GM19324 (cell line): ENCODE data around the gene SLC8A1.

Source experiments
- ATAC-seq: cut with Tn5 transposase; IDR thresholded peaks from one replicate; pipeline ENCODE4 v1.9.1; 2021; ENCODE audit warnings: mild to moderate bottlenecking, moderate library complexity; ENCODE audit not compliant: unreplicated experiment, low FRiP score

SLC8A1 gene

DNA sequence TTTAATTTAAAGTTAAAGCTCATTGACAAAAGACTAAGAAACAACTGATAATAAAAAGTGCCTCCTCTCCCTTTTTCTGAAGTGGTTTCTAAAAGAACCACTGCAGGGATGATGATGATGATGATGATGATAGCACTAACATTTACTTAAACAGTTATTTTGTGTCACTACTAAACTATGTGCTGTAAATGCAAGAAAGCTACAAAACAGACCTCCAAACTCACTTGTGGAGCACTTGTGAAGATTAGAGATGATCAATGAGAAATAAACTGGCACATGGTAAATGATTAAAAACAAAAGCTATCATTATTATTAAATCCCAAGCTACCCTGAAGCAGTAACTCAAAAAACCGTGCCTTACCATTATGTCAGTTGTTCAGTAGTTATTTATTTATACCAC, 88.7 kb downstream of the SLC8A1 start:
- ATAC-seq = no peak

DNA sequence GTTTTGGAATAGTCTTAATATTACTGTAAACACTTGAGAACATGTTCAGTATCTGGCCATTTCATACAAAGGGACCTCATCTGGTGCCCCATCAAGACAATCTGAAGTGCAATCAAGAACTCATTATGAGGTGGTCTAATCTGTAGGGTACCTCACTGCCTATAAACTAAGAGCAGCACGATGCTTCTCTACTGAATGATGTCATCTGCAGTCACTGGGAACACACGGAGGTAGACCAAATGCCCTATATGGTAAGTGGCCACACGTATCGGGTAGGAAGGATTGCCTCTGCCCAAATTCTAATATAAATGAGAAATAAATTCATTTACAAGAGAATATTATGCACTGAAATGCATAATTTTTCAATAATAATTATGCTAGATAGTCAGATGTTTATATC, 90.4 kb downstream of the SLC8A1 start:
- no peak for ATAC-seq

DNA sequence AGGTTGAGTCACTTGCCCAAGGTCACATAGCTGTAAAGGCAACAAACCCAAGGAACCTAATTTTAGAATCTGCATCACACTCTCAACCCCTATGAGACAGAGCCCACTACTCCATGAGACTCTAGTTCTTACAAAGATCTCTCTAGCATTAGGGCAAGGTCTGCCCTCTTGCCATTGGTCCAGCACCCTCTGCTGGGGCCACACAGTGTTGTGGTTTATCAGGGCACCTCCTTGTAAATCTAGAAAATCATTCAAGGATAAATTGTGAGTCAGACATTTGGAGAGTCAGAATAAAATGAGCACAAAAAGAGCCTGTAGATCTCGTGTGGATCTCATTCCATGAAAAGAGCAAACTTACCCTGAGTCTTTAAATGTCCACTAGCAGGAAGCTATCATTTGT, 91.2 kb downstream of the SLC8A1 start:
- ATAC-seq = no peak

DNA sequence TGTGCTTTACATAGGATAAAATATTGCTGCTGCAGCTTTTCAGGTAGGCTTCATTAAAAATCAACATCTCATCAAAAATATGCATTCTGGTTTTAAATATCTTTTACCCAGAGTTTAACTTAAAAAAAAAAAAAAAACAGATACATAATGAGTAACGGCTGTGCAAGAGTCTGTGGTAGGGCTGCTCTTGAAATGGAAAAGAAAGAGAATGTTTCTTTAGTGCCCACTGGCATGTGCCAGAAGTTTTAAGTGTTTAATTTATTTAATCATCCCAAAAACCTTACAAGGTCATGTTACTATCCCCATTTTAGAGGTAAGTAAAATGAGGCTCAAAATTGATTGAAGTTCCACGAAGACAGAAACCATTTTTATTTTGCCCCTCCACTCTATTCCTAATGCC, 92.1 kb downstream of the SLC8A1 start:
- no peak for ATAC-seq

DNA sequence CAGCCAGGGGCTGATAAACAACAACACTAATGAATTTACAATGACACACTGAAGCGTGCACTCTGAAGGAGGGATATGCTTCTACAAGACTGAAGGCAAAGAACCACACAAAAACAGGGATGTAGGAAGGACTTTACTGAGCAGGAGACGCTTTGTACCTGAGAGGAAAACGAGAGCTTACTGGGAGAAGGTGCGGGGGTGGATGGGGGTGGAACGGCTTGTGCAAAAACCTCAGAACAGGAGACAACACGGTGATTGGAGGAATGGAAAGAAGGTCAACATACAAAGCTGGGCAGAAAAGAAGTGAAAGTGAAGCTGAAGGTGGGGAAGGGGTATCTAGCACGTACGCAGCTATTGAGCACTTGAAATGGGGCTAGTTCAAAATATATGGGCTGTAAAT, 93.1 kb downstream of the SLC8A1 start:
- no peak for ATAC-seq

DNA sequence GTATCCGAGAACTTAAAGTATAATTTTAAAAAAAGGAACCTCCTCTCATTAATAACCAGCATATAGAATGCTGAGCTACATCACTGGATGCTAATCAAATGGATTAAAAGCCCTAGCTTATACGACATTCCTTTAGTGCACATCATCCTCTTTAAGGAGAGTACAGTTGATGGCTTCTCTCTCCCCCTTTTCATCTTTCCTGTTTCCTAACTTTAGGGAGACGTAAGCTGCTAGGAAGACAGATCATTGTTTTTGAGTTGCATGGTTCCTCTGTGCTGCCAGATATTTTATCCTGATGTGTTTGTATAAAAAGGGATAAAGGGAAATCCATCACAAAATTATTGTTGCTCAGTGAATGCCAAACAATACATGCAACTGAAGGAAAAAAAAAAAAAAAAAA, 94.2 kb downstream of the SLC8A1 start:
- no peak for ATAC-seq

DNA sequence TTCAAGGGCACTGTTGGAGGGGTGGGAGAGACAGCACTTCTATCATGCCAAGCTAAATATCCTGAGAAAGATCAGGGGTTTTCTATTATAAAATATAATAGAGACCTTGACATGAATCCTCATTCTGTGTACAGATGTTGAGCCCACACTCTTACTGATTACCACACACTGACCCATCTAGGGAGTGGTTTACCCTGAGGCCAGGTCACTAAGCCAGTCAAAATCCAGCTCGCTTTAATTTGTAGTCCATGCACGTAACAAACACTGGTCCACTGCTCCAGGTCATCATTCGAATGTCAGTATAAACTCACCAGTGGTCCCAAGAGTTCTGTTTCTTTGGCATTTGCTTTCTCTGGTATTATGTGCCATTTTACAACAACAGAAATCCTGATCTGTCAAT, 96.4 kb downstream of the SLC8A1 start:
- no peak for ATAC-seq

DNA sequence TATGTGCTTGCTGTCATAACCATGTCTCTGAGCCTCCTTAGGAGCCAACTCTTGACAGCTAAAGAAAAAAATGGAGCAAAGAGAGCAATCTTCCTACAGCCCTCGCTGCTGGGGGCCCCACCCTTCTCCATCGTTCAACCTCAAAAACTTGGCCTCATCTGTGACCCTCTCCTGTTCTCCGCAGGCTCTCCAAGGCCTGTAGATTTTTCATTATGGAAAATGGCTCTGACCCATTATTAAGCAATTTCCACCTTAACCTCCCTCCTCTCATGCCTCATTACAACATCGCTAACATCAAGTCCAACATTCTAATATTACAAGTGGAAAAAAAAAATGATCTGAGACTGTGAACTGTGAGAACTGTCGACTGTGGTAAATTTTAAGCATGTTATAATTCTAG, 98.7 kb downstream of the SLC8A1 start:
- no peak for ATAC-seq

DNA sequence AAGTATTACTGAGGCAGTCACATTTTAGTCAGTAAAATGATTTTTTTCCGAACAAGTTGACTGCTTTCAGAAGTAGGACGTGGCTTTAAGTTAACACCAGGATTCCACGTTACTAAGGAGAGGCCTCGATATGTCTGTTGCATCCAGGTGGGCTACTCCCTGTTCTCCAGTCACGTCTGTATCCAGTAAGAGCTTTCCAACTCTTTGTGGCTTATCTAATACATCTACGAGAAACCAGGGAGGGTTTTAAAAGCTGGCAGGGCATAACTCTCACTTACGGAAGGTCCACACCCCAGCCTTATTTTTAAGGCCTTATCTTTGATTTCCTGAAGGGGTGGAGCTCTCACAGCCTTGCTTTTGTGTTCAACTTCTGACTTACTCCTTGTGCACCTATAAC, 99.2 kb downstream of the SLC8A1 start:
- no peak for ATAC-seq

DNA sequence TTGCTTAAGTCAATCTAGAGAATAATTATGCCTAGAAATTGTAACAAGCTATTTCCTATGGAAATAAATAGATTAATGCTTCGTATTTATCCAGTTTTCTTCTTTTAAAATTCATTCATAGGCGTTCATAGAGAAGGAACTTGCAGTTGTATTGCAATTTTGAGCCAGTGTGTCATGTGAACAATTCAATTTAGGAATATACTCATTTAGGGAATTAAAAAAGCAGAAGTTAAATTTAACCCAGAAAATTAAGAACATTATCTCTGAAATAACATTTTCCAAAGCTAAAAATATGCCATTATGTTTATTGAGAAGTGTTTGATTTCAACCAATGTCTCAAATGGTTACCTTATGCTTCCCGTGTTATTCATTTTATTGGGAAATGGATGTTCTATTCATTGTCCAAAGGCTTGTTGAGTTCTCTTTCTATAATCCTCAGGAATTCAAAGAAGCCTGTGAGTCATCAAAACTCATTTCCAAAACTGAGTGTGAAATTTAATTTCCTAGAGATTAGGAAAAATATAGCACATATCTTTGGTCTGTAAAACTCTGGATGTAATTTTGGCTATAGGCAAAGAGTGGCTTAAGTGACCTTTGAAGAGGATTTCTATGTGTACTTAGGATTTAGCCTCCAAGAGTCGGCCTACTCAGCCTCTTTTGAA, 99.7 kb downstream of the SLC8A1 start:
- no peak for ATAC-seq

DNA sequence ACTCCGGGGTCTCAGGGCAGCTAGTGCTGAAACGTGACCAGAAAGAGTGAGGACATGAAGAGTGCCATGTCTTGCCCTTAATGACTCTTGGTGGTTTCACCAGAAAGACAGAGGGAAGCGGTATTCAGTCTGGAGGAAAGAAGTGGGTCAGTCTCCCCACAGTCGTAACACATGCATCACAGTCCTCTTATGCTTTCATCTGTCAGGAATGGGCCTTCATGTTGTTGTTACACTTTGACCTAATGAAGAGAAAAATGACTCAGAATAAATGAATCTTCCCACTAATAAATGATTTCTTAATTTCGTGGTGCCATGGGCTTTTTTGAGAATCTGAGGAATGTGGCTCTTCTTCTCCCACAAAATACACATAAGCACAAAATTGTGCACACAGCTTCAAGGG, 103.2 kb downstream of the SLC8A1 start:
- no peak for ATAC-seq

DNA sequence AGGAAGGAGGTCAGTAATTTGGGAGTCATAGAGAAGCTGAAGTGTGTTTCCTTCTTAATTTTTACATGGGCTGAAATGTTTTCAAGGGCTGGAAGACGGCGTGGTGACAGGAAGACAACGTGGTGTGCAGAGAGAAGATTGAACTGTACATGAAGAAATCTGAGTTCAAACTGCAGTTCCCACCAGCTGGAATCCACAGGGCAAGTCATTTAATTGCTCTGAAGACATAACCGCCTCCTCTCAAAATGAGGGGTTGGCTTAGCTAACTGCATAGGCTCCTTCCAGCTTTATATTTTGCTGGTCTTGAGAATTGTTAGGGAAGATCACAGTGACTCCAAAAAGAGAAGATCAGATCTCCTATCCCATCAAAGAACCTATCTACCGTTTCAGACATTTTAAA, 103.9 kb downstream of the SLC8A1 start:
- ATAC-seq = no peak

DNA sequence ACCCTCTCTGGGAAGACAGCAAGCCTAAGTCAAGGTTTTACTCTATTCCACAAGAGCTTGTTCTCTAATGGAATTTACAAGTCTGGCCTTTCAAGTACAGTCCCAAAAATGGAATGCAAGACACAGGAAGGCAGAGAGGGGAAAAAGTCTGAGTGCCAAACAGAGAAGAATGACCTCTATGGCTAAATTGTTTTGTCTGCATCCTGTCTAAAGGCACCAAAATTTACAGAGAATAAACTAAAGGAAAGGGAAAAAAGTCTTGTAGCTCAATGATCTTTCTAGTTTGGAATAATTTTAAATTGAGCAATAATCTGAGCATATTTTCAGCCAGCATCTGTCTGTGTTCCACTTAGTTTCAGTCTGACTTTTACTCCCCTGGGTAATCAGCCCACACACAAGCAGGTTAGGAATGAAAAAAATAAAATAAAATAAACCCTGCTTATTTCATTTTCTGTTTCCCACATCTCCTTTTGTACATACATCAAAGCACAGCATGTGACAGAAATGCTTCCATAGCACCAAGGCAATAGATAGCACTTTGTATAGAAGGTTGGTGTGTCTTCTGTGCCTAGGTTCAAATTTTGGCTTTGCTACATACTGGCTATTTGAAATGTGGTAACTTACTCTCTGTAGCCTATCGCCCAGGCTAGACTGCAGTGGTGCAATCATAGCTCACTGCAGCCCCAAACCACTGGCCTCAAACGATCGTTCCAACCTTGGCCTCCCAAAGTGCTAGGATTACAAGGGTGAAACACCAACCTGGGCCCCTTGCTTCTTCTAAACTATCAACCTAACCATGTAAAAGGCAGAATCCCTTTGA, 105.1 kb downstream of the SLC8A1 start:
- ATAC-seq = no peak

DNA sequence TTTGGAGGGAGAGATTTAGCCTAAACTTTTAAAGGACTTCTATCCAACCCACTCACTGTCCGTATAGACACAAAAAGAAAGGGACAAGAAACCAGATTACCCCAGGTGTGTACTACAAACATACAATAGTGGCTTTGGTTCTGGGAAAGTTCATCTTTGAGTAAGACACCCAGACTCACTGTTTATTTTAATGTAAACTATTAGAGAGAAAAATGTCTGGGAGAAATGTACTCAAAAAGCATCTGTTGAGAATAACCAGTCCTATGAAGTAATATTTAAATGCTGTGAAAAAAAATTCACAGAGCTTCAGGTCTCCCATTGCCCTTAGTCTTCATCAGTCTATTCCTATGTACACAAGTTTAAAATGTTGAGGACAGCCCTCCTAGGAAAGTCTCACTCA, 107.5 kb downstream of the SLC8A1 start:
- no peak for ATAC-seq

DNA sequence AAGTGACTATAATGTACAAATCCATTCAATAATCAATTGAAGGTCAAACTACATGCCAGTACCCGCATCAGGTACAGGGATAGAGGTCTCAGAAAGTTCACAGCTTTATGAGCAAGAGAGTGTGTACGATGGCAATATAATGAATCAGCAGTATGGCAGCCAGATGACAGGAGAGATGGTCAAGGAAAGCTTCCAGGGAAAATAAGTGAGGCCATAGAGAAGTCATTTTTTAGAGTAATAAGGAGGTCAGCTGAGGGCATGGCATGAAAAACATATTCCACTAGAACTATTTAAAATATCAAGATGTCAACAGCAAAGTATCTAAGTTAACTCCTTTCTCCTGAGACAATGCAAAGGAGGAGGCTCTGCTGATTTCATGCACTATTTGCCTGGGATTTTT, 108.0 kb downstream of the SLC8A1 start:
- no peak for ATAC-seq

DNA sequence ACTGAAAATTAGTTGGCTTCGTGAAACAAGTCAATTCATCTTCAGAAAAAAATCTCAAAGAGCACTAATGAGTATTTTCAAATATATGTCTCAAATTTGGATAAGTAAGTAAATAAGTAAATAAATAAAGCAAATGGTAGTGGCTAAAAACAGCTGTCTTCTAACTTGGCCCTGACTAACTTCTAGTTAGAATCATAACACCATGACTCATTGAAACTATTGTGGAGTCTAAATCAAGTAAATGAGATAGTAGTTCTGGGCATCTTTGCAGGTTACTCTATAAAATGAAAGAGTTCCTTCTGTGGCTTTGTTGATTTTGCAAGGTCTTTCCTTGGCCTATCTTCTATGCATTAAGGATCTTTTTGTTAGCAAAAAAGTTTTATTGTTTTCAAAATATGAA, 110.7 kb downstream of the SLC8A1 start:
- ATAC-seq = no peak

DNA sequence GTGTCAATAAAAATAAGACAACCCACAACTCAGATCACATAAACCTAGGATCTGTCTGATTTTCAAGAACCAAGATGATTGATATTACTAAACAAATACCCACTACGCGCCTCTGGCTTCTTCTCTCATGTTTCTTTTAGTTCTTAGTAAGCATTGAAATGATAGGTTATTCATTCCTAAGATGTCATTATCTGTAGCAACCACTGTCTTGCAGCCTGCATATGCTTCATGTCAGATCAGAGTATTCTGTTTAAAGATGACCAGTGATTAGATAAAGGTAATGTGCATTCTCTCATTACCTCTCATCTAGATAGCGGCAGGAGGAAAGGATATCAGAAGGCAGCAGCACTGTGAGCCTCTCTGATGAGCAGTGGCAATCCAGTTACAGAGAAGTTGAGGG, 112.9 kb downstream of the SLC8A1 start:
- no peak for ATAC-seq

DNA sequence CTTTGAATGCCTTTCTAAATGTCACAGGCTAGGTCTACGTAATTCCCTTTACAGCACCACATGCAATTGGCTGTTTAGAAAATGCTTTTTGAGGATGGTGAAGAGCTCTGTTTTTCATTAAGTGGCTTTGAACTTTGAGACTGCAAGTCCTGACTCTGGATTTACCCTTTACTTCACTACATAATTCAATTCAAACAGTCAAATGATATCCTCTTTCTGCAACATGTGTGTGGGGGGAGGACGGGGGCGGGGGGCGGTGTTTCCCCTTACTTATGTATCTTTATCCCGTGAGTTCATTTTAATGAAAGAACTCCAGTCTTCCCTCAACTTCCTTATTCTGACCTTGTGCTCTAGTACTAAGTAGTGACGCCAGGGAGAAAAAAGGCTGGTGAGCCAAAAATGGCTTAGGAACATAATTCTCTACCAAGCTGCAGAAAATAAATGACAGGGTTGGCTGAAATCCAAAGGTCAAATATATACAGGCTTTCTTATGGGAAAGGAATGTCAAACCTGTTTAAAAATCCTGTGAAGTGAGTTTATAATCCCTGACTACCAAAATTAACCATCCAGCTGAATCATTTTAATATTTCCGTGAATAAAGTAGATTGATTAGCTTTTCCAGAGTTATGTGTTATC, 119.6 kb downstream of the SLC8A1 start:
- ATAC-seq = no peak

DNA sequence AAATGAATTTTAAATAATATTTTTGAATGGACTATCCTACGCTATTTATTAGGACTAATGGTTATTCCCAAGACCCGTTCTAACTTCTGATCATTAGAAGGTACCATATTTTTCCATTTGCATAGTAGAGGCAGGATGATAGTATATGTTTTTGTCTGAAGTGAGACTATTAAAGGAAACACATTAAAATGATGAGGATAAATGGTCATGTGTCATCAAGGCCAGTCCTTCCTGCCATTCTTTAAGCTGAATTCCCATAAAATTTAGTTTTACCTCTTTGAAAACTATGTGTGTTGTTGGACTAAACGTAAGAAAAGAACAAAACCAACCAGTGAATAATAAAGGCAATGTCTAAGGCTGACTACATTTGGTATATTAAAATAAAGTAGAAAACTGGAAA, 121.8 kb downstream of the SLC8A1 start:
- ATAC-seq = no peak

DNA sequence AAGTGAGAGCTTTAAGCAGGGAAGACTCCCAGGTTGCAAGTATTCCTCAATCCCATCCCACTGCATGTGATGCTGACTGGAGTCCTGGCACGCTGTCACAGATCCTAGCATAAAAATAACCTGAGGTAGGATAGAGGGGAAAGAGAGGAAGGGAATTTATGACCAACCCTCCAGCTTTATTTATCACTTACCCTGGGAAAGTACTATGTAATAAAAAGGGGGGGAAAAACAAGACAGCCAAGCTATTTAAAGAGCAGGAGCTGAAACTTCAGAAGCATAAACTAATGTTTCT, 122.2 kb downstream of the SLC8A1 start:
- no peak for ATAC-seq

DNA sequence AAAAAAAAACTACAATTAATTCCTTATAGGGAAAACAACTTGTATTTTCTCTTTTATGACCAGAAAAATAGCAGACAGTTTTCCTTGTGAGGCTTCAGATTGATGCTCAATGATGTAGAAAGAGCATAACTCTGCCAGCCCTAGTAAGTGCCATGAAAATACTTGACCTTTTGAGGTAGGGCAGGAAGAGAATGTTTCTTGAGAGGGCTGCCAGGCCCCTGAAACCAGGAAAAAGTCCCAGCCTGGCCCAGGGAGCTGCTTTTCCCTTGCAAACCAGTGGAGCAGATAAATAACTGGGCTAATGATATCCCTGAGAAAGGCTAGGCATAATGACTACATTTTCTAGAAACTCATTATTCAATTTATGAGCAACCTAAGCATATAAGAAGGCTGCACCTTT, 126.8 kb downstream of the SLC8A1 start:
- ATAC-seq = no peak

DNA sequence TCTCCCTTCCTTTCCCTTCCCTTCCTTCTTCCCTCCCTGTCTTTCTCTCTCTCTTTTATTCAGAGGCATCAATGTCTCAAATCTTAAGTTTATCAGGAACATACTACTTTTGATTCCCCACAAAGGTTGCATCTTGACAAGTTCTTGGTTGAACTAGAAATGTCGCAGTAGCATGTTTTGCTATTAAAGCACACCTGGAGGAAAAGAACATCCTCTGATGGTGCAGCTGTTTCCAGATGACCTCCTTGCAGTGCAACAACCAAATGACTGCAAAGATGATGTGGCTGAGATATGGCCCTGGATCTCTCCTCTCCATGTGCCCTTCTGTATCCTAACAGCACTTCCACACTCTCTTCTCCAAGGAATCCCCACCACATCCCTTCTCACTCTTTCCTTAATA, 127.2 kb downstream of the SLC8A1 start:
- no peak for ATAC-seq
